Activated CD4-positive, alpha-beta T cell treated with anti-CD3 and anti-CD28 coated beads for 24 hours (primary cell): ENCODE results near the gene ACER1.
"Not testable (repeated sequence)": the region's sequence is repeated elsewhere in the genome, so short reads cannot be mapped to it uniquely, and the experiment has no call there.

Experiments
- DNase-seq, 2 donors: peaks; one replicate each; pipeline ENCODE4 v3.0.0-alpha.2; 2020; ENCODE audit warnings: low read depth in 2 of 2

Gene ACER1, protein sequence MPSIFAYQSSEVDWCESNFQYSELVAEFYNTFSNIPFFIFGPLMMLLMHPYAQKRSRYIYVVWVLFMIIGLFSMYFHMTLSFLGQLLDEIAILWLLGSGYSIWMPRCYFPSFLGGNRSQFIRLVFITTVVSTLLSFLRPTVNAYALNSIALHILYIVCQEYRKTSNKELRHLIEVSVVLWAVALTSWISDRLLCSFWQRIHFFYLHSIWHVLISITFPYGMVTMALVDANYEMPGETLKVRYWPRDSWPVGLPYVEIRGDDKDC

DNA sequence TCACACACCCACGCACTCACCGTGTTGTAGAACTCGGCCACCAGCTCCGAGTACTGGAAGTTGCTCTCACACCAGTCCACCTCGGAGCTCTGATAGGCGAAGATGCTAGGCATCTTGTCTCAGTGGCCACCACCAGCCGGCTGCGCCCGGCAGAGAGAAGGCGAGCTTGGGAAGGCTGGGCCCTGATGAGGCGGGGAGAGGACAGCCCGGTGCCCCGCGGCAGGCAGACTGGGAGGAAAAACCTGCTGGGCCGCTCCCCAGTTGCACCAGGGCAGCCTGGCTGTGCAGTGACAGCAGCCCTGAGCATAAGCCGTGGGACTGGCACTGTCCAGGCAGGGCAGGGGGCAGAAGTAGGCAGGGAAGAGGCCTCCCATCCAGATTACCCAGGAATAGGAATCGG is at the start of gene ACER1:
Gene ACER1 (minus strand): TSS at position 174 of the 400 bp plus-strand sequence. CDS start 61 bp downstream, at position 113.
- no peak for DNase-seq

DNA sequence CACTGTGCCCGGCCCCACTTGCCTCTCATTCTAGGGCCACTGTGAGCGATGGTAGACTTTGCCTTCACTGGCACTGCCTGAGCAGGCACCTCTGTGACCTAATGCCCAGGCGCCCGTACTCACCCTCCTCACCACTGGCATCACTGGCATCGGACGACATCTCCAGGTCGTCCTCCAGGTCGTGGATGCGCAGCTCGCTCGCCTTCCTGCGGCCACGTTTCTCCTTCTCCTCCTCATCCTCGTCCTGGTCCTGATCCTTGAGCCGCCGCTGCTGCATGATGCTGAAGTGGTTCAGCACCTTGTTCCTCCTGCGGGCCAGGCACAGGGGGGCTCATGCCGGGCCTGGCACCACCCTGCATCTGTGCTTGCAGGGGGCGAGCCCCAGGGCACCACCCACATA is 49.8 kb upstream of the ACER1 start:
- no peak for DNase-seq

DNA sequence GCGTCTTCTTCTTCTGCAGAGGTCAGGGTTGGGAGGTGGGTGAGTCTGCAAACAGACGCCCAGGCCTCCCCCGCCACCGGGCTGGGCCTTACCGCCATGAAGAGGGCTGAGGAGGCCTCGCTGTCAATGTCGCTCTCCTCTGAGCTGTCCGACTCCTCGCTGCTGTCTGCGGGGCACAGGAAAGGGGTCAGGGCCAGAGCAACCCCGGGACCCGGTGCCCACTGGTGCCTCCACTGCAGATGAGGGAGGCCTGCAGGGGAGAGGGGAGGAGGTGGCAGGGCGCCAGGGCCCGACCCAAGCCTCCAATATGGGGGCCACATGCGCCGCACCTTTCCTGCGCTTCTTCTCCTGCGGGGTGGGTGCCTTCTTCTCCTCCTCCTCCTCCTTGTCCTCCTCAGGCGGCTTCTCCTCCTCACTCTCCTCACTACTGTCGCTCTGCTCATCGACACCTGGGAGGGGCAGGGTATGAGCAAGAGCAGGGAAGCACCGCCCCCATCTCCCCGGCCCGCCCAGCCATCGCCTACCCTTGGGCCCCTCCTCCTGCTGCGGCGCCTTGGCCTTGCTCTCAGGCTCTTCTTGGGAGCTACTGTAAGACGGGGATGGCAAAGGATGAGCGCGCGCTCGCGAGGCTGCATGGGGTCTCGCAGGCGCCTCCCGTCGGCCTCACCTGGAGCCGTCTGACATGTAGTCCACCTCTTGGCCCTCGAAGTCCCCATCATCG is 47.8 kb upstream of the ACER1 start:
- DNase-seq: no peak

DNA sequence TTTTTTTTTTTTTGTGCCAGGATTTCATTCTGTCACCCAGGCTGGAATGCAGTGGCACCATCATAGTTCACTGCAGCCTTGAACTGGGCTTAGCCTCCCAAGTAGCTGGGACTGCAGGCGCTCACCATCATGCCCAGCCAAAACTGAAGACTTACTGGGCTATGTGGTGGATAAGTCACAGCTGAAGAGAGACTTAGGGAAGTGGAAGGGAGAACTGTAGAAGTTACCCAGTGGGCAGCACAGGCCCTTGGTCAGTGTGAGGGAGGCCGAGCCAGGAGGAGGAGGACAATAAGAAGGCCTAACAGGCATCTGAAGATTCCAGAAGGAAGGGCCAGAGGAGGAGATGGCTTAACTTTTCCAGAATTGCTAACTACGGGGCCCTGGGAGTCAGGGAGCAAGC is 46.3 kb upstream of the ACER1 start:
- no peak for DNase-seq

DNA sequence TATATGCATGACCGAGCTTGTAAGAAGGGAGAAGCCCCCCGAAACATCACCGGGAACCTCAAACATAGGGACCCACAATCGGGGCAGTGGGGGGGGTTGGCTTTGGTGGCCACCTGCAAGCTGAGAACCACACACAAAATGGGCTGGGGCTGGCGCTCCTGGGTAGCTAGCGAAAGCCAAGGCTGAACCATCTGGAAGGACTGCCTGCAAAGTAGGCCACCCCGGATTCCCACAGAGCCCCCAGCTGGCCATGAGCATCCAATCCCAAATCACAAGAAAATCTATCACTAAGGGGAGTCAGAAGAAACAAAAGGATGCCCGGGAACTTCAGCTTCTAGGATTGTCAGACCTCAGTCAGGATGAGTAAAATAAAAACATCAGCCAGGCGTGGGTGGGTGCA is 45.1 kb upstream of the ACER1 start:
- DNase-seq: no peak

DNA sequence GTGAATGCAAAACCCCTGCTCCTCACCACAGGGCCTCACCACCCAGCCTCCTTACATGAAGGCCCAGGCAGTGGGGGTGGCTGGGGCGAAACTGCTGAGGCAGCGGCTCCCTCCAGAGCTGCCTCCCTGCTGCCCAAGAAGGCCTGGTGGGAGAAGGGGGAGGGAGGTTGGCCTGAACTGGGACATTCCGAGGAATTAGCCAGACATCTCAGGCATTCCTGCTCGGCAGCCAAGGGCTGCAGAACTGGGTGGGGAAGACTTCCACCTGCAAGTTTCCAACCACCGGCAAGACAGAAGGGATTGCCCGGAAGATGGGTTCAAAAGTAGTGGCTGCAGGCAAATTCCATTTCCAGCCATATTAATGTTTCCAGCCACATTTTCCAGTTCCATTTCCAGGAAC is 44.6 kb upstream of the ACER1 start:
- no peak for DNase-seq

DNA sequence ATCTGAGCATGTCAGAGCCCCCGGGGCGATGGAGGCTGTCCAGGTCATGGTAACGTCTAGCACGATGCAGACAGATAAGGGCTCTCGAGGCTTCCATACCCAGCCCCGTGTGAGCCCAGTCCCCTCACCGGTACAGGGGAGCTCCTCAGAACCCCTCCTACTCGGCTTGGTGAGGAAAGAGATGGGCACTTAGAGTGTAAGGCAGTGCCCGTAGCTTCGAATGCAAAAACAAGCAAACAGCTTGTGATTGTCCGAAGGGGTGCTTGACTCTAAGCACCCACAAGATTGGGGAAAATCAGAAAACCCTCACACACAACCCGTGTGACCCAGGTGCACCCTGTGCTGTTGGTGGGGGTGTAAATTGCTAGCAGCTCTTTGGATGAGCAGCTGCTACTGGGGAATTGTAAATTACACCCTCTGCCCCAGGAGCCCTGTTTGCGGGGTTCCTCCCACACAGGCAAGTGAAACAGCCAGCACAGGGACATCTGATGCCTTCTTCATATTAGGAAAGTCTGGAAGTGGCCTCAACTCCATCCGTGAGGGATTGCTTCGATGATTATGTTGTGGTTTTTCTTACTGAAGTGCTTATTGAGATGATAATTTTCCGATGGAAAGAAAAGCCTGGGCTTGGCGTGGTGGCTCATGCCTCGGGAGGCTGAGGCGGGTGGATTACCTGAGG is 43.2 kb upstream of the ACER1 start:
- no peak for DNase-seq

DNA sequence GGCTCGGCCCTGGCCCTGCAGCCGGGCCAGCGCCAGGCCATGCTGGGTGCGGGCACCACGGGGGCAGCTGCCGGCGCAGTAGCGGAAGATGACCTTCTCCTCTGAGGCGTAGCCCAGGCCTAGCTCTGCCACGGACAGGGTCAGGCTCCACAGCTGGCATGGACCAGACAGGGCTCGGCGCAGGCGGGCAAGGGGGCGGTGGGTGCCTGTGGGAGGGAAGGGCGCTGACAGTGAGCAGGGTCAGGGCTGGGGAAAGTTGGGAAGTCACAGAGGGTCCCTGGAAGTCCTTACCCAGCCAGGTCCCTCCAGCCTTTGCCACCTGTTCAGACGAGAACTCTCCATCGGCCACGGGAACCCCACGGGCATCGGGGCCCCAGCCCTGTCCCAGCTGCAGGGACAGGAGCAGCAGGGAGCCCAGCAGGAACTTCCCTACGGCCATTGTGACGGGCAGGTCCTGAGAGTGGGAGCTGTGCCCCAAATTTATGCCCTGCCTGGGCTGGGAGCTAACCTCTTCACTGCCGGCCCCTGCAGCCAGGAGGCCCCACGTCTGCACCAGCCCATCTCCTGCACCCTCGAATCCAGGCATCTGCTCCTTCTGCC is 42.1 kb upstream of the ACER1 start, which contains the start of gene PSPN:
Gene PSPN (minus strand): TSS at position 523 of the 600 bp plus-strand sequence. CDS start 84 bp downstream, at position 439.
- no peak for DNase-seq

DNA sequence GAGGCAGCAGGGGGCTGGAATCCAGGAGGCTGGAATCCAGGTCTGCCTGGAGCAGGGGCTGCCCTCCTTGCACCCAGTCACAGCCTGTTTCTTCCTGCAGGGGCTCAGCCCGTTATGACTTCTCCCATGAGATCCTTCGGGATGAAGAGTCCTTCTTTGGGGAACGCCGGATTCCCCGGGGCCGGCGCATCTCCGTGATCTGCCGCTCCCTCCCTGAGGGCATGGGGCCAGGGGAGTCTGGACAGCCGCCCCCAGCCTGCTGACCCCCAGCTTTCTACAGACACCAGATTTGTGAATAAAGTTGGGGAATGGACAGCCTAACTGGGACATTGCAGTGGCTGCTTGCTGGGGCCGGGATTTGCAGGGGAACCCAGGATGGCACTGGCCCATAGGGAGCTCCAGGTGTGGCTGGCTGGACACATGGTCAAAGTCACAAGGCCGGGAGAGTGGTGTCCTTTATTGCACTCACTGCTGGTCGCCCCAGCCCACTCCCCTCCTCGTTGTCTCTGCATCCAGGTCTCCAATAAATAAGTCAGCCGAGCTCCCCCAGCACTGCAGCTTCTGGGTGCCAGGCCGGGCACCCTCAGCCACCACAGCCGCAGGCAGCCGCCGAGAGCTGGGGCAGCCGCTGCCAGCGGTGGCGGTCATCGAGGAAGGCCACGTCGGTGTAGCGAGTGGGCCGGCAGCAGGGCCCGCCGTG is 41.4 kb upstream of the ACER1 start:
- no peak for DNase-seq

DNA sequence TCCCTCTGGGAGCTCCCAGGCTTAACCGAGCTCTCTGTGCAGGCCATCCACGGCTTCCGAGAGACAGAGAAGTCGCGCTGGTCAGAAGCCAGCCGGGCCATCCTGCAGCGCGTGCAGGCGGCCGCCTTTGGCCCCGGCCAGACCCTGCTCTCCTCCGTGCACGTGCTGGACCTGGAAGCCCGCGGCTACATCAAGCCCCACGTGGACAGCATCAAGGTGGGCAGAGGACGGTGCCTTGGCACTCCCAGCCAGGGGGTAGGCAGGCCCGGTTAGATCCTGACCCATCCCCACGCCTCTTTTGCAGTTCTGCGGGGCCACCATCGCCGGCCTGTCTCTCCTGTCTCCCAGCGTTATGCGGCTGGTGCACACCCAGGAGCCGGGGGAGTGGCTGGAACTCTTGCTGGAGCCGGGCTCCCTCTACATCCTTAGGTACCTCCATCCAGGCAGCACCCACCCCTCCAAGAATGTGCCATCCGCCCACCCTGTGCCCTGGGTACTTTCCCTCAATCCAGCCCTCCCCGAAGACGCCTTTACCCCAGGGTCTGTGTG is 40.8 kb upstream of the ACER1 start:
- no peak for DNase-seq

DNA sequence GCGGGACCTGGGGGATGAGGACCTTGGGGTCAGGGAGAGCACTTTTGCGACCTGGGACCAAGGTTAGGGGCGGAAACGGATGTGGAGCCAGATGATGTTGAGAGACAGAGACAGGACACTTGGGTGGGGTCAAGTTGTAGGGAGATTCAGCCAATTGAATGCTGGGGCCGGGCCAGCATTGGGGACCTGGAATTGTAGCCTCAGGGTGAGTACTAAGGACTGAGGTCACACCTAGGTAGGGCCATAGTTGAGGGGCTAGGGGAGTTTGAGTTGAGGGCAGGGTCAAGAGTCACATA is 40.3 kb upstream of the ACER1 start:
- no peak for DNase-seq

DNA sequence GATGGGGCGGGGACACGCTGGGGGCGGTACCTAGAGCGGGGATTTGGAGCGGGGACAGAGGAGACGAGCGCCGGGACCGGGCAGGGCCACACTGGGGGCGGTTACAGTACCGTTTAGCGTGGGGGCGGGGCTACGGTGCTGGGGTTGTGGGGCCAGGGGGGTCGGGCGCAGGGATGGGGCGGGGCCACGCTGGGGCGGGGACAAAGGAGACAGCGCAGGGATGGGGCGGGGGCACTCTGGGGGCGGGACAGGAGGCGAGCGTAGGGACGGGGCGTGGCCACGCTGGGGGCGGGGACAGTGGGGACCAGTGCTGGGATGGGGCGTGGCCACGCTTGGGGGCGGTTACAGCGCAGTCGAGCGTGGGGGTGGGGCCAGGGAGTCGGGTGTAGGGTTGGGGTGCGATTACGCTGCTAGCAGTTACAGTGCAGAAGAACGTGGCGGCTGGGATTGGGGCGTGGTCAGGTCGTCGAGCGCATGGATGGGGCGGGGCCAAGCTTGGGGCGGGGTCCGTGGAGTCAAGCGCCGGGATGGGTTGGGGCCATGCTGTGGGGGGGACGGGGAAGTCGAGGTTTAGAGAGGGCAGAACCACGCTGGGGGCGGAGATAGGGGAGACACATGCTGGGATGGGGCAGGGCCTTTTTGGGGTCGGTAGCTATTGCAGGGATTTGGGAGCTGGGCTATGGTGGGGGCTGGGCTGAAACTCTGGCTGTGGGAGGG is 39.8 kb upstream of the ACER1 start:
- peak; percentile 100 for DNase-seq

DNA sequence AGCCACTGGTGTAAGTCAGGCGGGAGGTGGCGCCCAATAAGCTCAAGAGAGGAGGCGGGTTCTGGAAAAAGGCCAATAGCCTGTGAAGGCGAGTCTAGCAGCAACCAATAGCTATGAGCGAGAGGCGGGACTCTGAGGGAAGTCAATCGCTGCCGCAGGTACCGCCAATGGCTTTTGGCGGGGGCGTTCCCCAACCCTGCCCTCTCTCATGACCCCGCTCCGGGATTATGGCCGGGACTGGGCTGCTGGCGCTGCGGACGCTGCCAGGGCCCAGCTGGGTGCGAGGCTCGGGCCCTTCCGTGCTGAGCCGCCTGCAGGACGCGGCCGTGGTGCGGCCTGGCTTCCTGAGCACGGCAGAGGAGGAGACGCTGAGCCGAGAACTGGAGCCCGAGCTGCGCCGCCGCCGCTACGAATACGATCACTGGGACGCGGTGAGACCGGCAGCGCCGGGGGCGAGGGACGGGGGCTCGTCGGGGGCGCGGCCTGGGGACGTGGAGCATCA is 39.2 kb upstream of the ACER1 start, which contains the start of gene ALKBH7:
Gene ALKBH7 (plus strand): TSS at position 201 of the 502 bp plus-strand sequence. CDS start 27 bp downstream, at position 228.
- peak; percentile 90 to 96 for DNase-seq

DNA sequence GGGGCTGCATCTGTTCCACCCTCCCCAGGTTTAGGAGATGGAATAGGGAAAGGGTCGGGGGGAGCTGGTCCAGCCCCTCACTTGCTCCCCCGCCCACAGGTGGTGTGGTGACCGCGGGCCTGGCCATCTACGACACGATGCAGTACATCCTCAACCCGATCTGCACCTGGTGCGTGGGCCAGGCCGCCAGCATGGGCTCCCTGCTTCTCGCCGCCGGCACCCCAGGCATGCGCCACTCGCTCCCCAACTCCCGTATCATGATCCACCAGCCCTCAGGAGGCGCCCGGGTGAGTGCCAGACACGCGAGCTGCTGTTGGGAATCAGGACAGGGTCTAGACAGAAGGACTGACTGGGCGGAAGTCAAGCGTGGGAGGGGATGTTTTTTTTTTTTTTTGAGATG is 30.9 kb upstream of the ACER1 start:
- no peak for DNase-seq

DNA sequence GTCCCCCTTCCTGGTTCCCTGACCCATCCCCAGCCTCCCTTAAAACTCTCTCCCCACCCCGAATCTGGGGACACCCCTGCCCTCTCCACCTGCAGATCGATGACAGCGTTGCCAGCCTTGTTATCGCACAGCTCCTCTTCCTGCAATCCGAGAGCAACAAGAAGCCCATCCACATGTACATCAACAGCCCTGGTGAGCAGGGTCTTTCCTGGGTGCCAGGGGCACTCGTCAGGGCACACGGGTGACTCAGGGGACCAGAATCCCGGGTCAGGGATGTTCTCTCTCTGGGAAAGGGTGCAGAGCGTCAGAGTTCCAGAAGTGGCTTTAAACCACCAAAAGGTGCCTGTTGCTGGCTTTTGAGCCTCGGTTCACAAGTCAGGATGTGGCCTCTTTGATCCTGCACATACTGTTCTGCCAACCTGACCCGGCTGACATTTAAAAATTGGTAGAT is 29.0 kb upstream of the ACER1 start:
- DNase-seq: no peak

DNA sequence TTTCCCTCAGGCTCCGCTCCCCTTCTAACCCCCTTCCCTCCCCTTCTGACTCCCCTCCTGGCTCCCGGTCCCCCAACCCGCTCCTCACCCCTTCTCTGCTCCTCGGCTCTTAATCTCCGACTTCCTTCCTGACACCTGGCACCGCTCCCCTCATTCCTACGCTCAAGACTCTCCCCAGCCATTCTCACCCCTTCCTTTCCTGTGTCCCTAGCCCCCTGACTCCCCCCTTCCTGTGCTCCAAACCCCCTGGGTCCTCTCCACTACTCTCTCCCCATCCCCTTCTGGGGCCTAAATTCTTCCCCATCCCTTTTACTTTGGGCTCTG is 28.6 kb upstream of the ACER1 start:
- DNase-seq: no peak

DNA sequence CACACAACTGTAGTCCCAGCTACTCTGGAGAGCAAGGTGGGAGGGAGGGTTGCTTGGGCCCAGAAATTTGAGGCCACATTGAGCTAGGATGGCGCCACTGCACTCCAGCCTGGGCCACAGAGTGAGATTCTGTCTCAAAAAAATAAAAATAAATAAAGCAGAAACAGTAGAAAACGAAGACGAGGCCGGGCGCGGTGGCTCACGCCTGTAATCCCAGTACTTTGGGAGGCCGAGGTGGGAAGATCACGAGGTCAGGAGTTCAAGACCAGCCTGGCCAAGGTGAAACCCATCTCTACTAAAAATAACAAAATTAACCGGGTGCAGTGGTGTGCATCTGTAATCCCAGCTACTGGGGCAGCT is 27.4 kb upstream of the ACER1 start:
- not testable (repeated sequence) for DNase-seq

DNA sequence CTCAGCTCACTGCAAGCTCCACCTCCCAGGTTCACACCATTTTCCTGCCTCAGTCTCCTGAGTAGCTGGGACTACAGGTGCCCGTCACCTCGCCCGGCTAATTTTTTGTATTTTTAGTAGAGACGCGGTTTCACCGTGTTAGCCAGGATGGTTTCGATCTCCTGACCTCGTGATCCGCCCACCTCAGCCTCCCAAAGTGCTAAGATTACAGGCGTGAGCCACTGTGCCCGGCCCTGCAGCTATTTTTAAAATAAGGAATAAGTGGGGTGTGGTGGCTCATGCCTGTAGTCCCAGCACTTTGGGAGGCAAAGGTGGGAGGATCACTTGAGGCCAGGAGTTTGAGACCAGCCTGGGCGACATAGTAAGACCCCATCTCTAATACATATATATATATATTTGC is 27.0 kb upstream of the ACER1 start:
- DNase-seq: not testable (repeated sequence)

DNA sequence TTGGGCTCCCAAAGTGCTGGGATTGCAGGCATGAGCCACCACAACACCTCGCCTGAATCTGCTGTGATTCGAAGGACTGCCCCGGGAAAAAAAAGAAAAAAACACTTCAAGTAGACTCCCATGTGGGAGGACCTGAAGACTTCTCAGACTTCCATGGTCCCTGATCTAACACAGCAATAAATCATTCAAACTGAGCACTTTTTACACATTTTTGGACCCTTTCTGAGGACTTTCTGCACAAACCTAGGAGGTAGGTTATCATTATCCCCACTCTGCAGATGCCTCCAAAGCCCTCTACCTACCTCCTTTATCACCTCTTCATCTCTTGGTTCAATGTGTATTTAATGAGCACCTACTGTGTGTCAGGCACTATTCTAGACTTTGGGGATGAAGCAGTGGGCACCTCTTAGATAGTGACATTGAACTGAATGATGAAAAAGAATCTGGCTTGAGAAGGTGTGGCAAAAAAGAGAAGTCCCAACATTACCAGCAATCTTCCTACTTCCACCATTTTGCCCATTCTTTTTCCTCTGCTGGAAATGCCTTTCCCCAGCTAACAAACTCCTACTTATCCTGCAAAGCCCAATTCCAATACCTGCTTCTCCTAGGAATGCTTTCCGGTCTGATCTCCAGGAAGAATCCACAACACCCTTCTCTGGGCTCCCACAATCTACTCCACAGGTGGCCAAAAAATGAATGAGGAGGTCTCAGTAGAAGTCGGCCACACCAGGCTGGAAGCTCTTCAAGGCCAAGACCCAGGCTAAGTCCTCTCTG is 26.3 kb upstream of the ACER1 start:
- DNase-seq: no peak

DNA sequence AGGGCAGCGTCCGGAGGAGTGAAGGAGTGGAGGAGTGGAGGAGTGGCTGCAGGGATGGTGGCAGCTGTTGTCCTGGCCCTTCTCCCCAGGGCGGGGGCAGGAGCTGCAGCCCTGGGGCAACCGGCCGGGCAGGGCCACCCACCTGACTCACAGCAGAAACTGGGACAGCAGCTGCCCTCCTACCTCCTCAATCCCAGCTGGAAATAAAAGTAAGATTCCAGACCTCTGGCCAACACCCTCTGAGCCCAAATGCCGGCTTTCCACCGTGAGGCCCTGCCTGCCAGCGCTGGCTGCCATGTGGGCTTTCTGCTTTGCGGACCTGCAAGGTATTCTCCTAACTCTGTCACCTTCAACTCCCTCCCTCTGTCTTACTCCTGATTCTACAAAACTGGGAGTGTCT is 24.6 kb upstream of the ACER1 start:
- no peak for DNase-seq
